PC-9 (cell line): ENCODE data around the gene SLC1A2. TPM values are rescaled to one million over a fixed set of nuclear protein-coding genes. Genes with fewer than 3 reads are reported as not detected.

Experiments
- BruUV-seq: library from RNA; stranded (reverse); fragments of 400-500 nt; replicated peaks from 2 replicates; lab custom pipeline; 2021; lab: Mats Ljungman, UMichigan
- CTCF ChIA-PET: fragments of 300-600 bp; sonication (Branson Sonifier 250); formaldehyde crosslinking; loops from one replicate; lab custom pipeline; 2022; ENCODE audit warnings: antibody characterized with exemption; lab: Charles Lee
- POLR2A ChIA-PET: fragments of 300-600 bp; sonication (Branson Sonifier 250); formaldehyde crosslinking; loops from one replicate; lab custom pipeline; 2022; ENCODE audit warnings: antibody characterized with exemption; ENCODE audit not compliant: unreplicated experiment; lab: Charles Lee
- DNase-seq, 2 experiments: peaks; one replicate each; pipeline versions ENCODE4 v3.0.0 to v3.0.0-alpha.2; 2015 to 2022; ENCODE audit warnings: mixed read lengths in 1 of 2
- H2AFZ ChIP-seq: fragments of 200-600 bp; sonication (generic); 2 replicates; pipeline ENCODE4 v1.8.1; 2017; ENCODE audit warnings: antibody characterized with exemption
- H3F3A ChIP-seq: fragments of 200-600 bp; sonication (generic); 2 replicates; pipeline ENCODE4 v1.8.1; 2017; ENCODE audit warnings: antibody characterized with exemption, mild to moderate bottlenecking, low read depth; ENCODE audit not compliant: insufficient read depth
- H3K27ac ChIP-seq: fragments of 200-600 bp; sonication (generic); 2 replicates; pipeline ENCODE4 v1.6.1; 2016; ENCODE audit warnings: mixed run types
- H3K27me3 ChIP-seq: fragments of 200-600 bp; sonication (generic); 2 replicates; pipeline ENCODE4 v1.6.1; 2016; ENCODE audit warnings: low read depth, mixed run types; ENCODE audit not compliant: insufficient read depth
- H3K36me3 ChIP-seq: fragments of 200-600 bp; sonication (generic); 2 replicates; pipeline ENCODE4 v1.6.1; 2016; ENCODE audit warnings: low read depth, mixed run types
- H3K4me1 ChIP-seq: fragments of 200-600 bp; sonication (generic); replicated peaks from 2 replicates; pipeline ENCODE4 v1.6.1; 2016; ENCODE audit warnings: mixed run types; ENCODE audit not compliant: insufficient read depth
- H3K4me2 ChIP-seq: fragments of 200-600 bp; sonication (generic); 2 replicates; pipeline ENCODE4 v1.6.1; 2017; ENCODE audit warnings: mixed run types
- H3K4me3 ChIP-seq: fragments of 200-600 bp; sonication (generic); 2 replicates; pipeline ENCODE4 v1.6.1; 2016; ENCODE audit warnings: mixed run types
- H3K79me2 ChIP-seq: fragments of 200-600 bp; sonication (generic); 2 replicates; pipeline ENCODE4 v1.6.1; 2017; ENCODE audit warnings: low read depth, mixed run types
- H3K9me2 ChIP-seq: fragments of 200-600 bp; sonication (generic); 2 replicates; pipeline ENCODE4 v1.8.1; 2017; ENCODE audit warnings: mild to moderate bottlenecking; ENCODE audit not compliant: insufficient read depth
- H3K9me3 ChIP-seq: fragments of 200-600 bp; sonication (generic); 2 replicates; pipeline ENCODE4 v1.8.1; 2016; ENCODE audit warnings: low read depth; ENCODE audit not compliant: insufficient read depth
- H4K20me1 ChIP-seq: fragments of 200-600 bp; sonication (generic); 2 replicates; pipeline ENCODE4 v1.8.1; 2017; ENCODE audit not compliant: insufficient read depth
- CTCF ChIP-seq: fragments of 200-600 bp; sonication (generic); conservative IDR thresholded peaks from 2 replicates; pipeline ENCODE4 v1.6.1; 2017; ENCODE audit warnings: mixed run types, antibody characterized with exemption, mild to moderate bottlenecking, moderate library complexity
- EZH2 ChIP-seq: fragments of 200-600 bp; sonication (generic); IDR thresholded peaks from 2 replicates; pipeline ENCODE4 v1.8.0; 2017; ENCODE audit warnings: antibody characterized with exemption, low read depth
- intact Hi-C: fragments of 100-400 bp; cut with micrococcal nuclease; formaldehyde crosslinking; loops from one replicate; pipeline ENCODE4 v1.10.0; 2022; ENCODE audit not compliant: unreplicated experiment
- total RNA-seq: library from RNA; stranded (reverse); gene quantifications from 2 replicates; pipeline ENCODE4 v1.2.3, GENCODE V29; 2021

The SLC1A2 gene
- total RNA-seq, 1 experiment from 2014 or later, result 0.09 TPM

- Histone ChIP-seq H4K20me1 (no peaks in the 10 kb centered on the region), H3K4me2 (no peak overlapping the region), H3K4me3 (no peak overlapping the region), H2AFZ (0 out of 2 replicates have a peak overlapping the region, but pooled peaks have one; percentile 46), H3K36me3 (no peaks in the 10 kb centered on the region), H3K4me1 (no peaks in the 10 kb centered on the region), H3K9me3 (no peaks in the 10 kb centered on the region), H3K27ac (no peak overlapping the region), H3K79me2 (no peaks in the 10 kb centered on the region), H3K27me3 (no peaks in the 10 kb centered on the region), H3F3A (no peaks in the 10 kb centered on the region), H3K9me2 (no peaks in the 10 kb centered on the region)
- ChIA-PET CTCF (no interaction called here), POLR2A (no interaction called here)
- BruUV-seq, result no TSS peak
- TF ChIP-seq CTCF (no peak), EZH2 (no peak)
- intact Hi-C loops, result no loop called here
- no peak for DNase-seq
These were observed 106.1 kb downstream of the SLC1A2 start for GRCh38 chr11:35313066-35313759.

- BruUV-seq, result no TSS peak
- DNase-seq, result no peak
- TF ChIP-seq EZH2, result no peak
- TF ChIP-seq CTCF, result no peak
- CTCF ChIA-PET, result no interaction called here
- no peaks in the 10 kb centered on the region for H3K27me3 ChIP-seq
- H2AFZ ChIP-seq, result no peak overlapping the region
- no peak overlapping the region for H3K4me2 ChIP-seq
- intact Hi-C loops, result no loop called here
- H3K27ac ChIP-seq, result no peak overlapping the region
- no peaks in the 10 kb centered on the region for H3K9me3 ChIP-seq
- no peaks in the 10 kb centered on the region for H3K36me3 ChIP-seq
- no peaks in the 10 kb centered on the region for H3K79me2 ChIP-seq
- POLR2A ChIA-PET, result no interaction called here
- H4K20me1 ChIP-seq, result no peaks in the 10 kb centered on the region
- H3F3A ChIP-seq, result no peaks in the 10 kb centered on the region
- no peaks in the 10 kb centered on the region for H3K4me1 ChIP-seq
- no peak overlapping the region for H3K4me3 ChIP-seq
- no peaks in the 10 kb centered on the region for H3K9me2 ChIP-seq
These were observed 108.0 kb downstream of the SLC1A2 start for GRCh38 chr11:35311331-35311730.

GRCh38 chr11:35308157-35308556 is 111.2 kb downstream of the SLC1A2 start:
- no peaks in the 10 kb centered on the region for H4K20me1 ChIP-seq
- H3K27ac ChIP-seq, result no peak overlapping the region
- ChIA-PET POLR2A (no interaction called here), CTCF (no interaction called here)
- H3K4me3 ChIP-seq, result no peak overlapping the region
- no peak overlapping the region for H3K4me2 ChIP-seq
- H2AFZ ChIP-seq, result no peak overlapping the region
- no peaks in the 10 kb centered on the region for H3K79me2 ChIP-seq
- no peaks in the 10 kb centered on the region for H3K9me2 ChIP-seq
- no peaks in the 10 kb centered on the region for H3K27me3 ChIP-seq
- TF ChIP-seq CTCF, result no peak
- no peak for TF ChIP-seq EZH2
- no peaks in the 10 kb centered on the region for H3K9me3 ChIP-seq
- peaks cover 29% of the 10 kb centered on the region for H3K4me1 ChIP-seq
- no TSS peak for BruUV-seq
- peaks cover 23% of the 10 kb centered on the region for H3F3A ChIP-seq
- no peaks in the 10 kb centered on the region for H3K36me3 ChIP-seq
- intact Hi-C loops, result no loop called here
- no peak for DNase-seq
